HG02610 (cell line): ENCODE data around the gene SPOP.
"Not testable (repeated sequence)": the region's sequence is repeated elsewhere in the genome, so short reads cannot be mapped to it uniquely, and the experiment has no call there.

Experiments used
- ATAC-seq: cut with Tn5 transposase; IDR thresholded peaks from one replicate; pipeline ENCODE4 v1.9.1; 2021; ENCODE audit warnings: mild to moderate bottlenecking, moderate library complexity; ENCODE audit not compliant: unreplicated experiment

SPOP gene

GRCh38 chr17:49677933-49678847 is at the start of gene SPOP:
SPOP (minus strand) TSS chr17:49678097; CDS start chr17:49622810, 55,287 bp downstream.
- peak; percentile 83 for ATAC-seq

GRCh38 chr17:49727380-49727779 is 49.5 kb upstream of the SPOP start:
- ATAC-seq = no peak

- ATAC-seq = no peak
Measured at GRCh38 chr17:49725452-49726130, 47.7 kb upstream of the SPOP start.

- ATAC-seq = not testable (repeated sequence)
Measured at GRCh38 chr17:49724552-49724951, 46.7 kb upstream of the SPOP start.

- no peak for ATAC-seq
Measured at GRCh38 chr17:49723423-49723822, 45.5 kb upstream of the SPOP start.

GRCh38 chr17:49722066-49722465 is 44.2 kb upstream of the SPOP start:
- ATAC-seq = no peak

GRCh38 chr17:49717371-49717861 is 39.5 kb upstream of the SPOP start:
- ATAC-seq = peak; percentile 39

GRCh38 chr17:49716668-49717364 is 38.9 kb upstream of the SPOP start:
- peak; percentile 16 for ATAC-seq

- ATAC-seq = no peak
Measured at GRCh38 chr17:49715717-49716279, 37.9 kb upstream of the SPOP start.

GRCh38 chr17:49715216-49715615 is 37.3 kb upstream of the SPOP start:
- no peak for ATAC-seq

GRCh38 chr17:49708515-49709183 is 30.8 kb upstream of the SPOP start:
- ATAC-seq = no peak

- peak; percentile 83 for ATAC-seq
Measured at GRCh38 chr17:49707608-49708514, 30.0 kb upstream of the SPOP start, which contains the start of gene SLC35B1. SLC35B1 (minus strand) TSS chr17:49707964; CDS start chr17:49707833, 131 bp downstream.

GRCh38 chr17:49707246-49707607 is 29.3 kb upstream of the SPOP start:
- no peak for ATAC-seq

- ATAC-seq = no peak
Measured at GRCh38 chr17:49705254-49705653, 27.4 kb upstream of the SPOP start.

GRCh38 chr17:49703557-49704277 is 25.8 kb upstream of the SPOP start:
- ATAC-seq = no peak

GRCh38 chr17:49700960-49701359 is 23.1 kb upstream of the SPOP start:
- no peak for ATAC-seq

GRCh38 chr17:49699966-49700575 is 22.2 kb upstream of the SPOP start:
- no peak for ATAC-seq

GRCh38 chr17:49698005-49698404 is 20.1 kb upstream of the SPOP start:
- no peak for ATAC-seq
